HUES6 (cell line): ENCODE data around the gene TEX13A.
"Not testable (repeated sequence)": the region's sequence is repeated elsewhere in the genome, so short reads cannot be mapped to it uniquely, and the experiment has no call there.

Source experiments
- H3K27ac ChIP-seq: 2 replicates; pipeline ENCODE4 v1.7.0; 2013; ENCODE audit warnings: low read depth, mild to moderate bottlenecking, low read length, inconsistent platforms
- H3K27me3 ChIP-seq: 2 replicates; pipeline ENCODE4 v1.6.1; 2013; ENCODE audit warnings: low read length; ENCODE audit not compliant: control insufficient read depth, insufficient read depth
- H3K36me3 ChIP-seq: 2 replicates; pipeline ENCODE4 v1.6.1; 2013; ENCODE audit warnings: low read length; ENCODE audit not compliant: control insufficient read depth, insufficient read depth
- H3K4me1 ChIP-seq: 2 replicates; pipeline ENCODE4 v1.6.1; 2013; ENCODE audit warnings: low read length; ENCODE audit not compliant: control insufficient read depth, insufficient read depth
- H3K4me3 ChIP-seq: 2 replicates; pipeline ENCODE4 v1.5.1; 2013; ENCODE audit warnings: low read depth, low read length
- H3K9ac ChIP-seq: one replicate; pipeline ENCODE4 v1.6.1; 2013; ENCODE audit warnings: mild to moderate bottlenecking, low read length
- H3K9me3 ChIP-seq: 2 replicates; pipeline ENCODE4 v1.6.1; 2013; ENCODE audit warnings: low read depth, low read length; ENCODE audit not compliant: control insufficient read depth, insufficient read depth

The TEX13A gene

GRCh38 chrX:105220636-105221035 lies at the start of gene TEX13A:
TEX13A (minus strand) TSS chrX:105220694; CDS start chrX:105220397, 297 bp downstream.
- Histone ChIP-seq H3K36me3 (no peaks in the 10 kb centered on the region), H3K9ac (no peak within 1 kb of the TSS), H3K4me3 (no peak within 1 kb of the TSS), H3K27me3 (peaks cover 4% of the 10 kb centered on the region; the same call in 1 of the 2 replicates), H3K4me1 (no peaks in the 10 kb centered on the region), H3K9me3 (0 out of 2 replicates have a peak, but pooled peaks cover 4% of the 10 kb centered on the region), H3K27ac (no peak within 1 kb of the TSS)

GRCh38 chrX:105269386-105269785 lies 48.9 kb upstream of the TEX13A start:
- Histone ChIP-seq H3K36me3 (no peaks in the 10 kb centered on the region), H3K9ac (no peak overlapping the region), H3K9me3 (no peaks in the 10 kb centered on the region), H3K4me1 (no peaks in the 10 kb centered on the region), H3K4me3 (no peak overlapping the region), H3K27me3 (no peaks in the 10 kb centered on the region; the same call in 1 of the 2 replicates), H3K27ac (no peak overlapping the region)

- Histone ChIP-seq H3K9me3 (no peaks in the 10 kb centered on the region), H3K4me1 (no peaks in the 10 kb centered on the region), H3K27me3 (no peaks in the 10 kb centered on the region; the same call in 1 of the 2 replicates), H3K27ac (no peak overlapping the region), H3K36me3 (no peaks in the 10 kb centered on the region), H3K9ac (no peak overlapping the region), H3K4me3 (no peak overlapping the region)
These were observed 46.7 kb upstream of the TEX13A start for GRCh38 chrX:105267167-105267566.

- Histone ChIP-seq H3K4me1 (no peaks in the 10 kb centered on the region), H3K27me3 (no peaks in the 10 kb centered on the region; the same call in 1 of the 2 replicates), H3K4me3 (no peak overlapping the region), H3K9me3 (no peaks in the 10 kb centered on the region), H3K36me3 (no peaks in the 10 kb centered on the region), H3K27ac (no peak overlapping the region), H3K9ac (no peak overlapping the region)
These were observed 46.0 kb upstream of the TEX13A start for GRCh38 chrX:105266456-105266855.

GRCh38 chrX:105265093-105265492 lies 44.6 kb upstream of the TEX13A start:
- H3K9ac ChIP-seq: no peak overlapping the region
- H3K4me3 ChIP-seq: no peak overlapping the region
- H3K27ac ChIP-seq: no peak overlapping the region
- H3K36me3 ChIP-seq: no peaks in the 10 kb centered on the region
- no peaks in the 10 kb centered on the region; the same call in 1 of the 2 replicates for H3K27me3 ChIP-seq
- H3K9me3 ChIP-seq: no peaks in the 10 kb centered on the region
- H3K4me1 ChIP-seq: no peaks in the 10 kb centered on the region

- no peak overlapping the region for H3K27ac ChIP-seq
- no peaks in the 10 kb centered on the region; the same call in 1 of the 2 replicates for H3K27me3 ChIP-seq
- H3K9me3 ChIP-seq: no peaks in the 10 kb centered on the region
- no peaks in the 10 kb centered on the region for H3K36me3 ChIP-seq
- H3K4me3 ChIP-seq: no peak overlapping the region
- no peak overlapping the region for H3K9ac ChIP-seq
- H3K4me1 ChIP-seq: no peaks in the 10 kb centered on the region
These were observed 43.3 kb upstream of the TEX13A start for GRCh38 chrX:105263801-105264200.

- no peaks in the 10 kb centered on the region; the same call in 1 of the 2 replicates for H3K27me3 ChIP-seq
- no peaks in the 10 kb centered on the region for H3K36me3 ChIP-seq
- no peak overlapping the region for H3K9ac ChIP-seq
- no peak overlapping the region for H3K27ac ChIP-seq
- no peaks in the 10 kb centered on the region for H3K4me1 ChIP-seq
- H3K9me3 ChIP-seq: no peaks in the 10 kb centered on the region
- H3K4me3 ChIP-seq: no peak overlapping the region
These were observed 42.7 kb upstream of the TEX13A start for GRCh38 chrX:105263171-105263570.

- Histone ChIP-seq H3K27ac (no peak overlapping the region), H3K4me1 (no peaks in the 10 kb centered on the region), H3K9ac (no peak overlapping the region), H3K36me3 (no peaks in the 10 kb centered on the region), H3K4me3 (no peak overlapping the region), H3K9me3 (no peaks in the 10 kb centered on the region), H3K27me3 (no peaks in the 10 kb centered on the region; the same call in 1 of the 2 replicates)
These were observed 40.0 kb upstream of the TEX13A start for GRCh38 chrX:105260291-105261043.

GRCh38 chrX:105241056-105241455 lies 20.6 kb upstream of the TEX13A start:
- no peaks in the 10 kb centered on the region for H3K36me3 ChIP-seq
- H3K27ac ChIP-seq: no peak overlapping the region
- no peaks in the 10 kb centered on the region for H3K4me1 ChIP-seq
- H3K4me3 ChIP-seq: no peak overlapping the region
- no peaks in the 10 kb centered on the region for H3K9me3 ChIP-seq
- no peak overlapping the region for H3K9ac ChIP-seq
- peaks cover 3% of the 10 kb centered on the region; the same call in 1 of the 2 replicates for H3K27me3 ChIP-seq

GRCh38 chrX:105237407-105237806 lies 16.9 kb upstream of the TEX13A start:
- H3K27ac ChIP-seq, H3K36me3 ChIP-seq, H3K9me3 ChIP-seq, H3K4me1 ChIP-seq, H3K4me3 ChIP-seq, H3K9ac ChIP-seq, H3K27me3 ChIP-seq: not testable (repeated sequence)

- Histone ChIP-seq H3K27me3 (peaks cover 3% of the 10 kb centered on the region; the same call in 1 of the 2 replicates), H3K36me3 (no peaks in the 10 kb centered on the region), H3K9me3 (no peaks in the 10 kb centered on the region), H3K4me3 (no peak overlapping the region), H3K4me1 (peaks cover 8% of the 10 kb centered on the region), H3K27ac (no peak overlapping the region), H3K9ac (no peak overlapping the region)
These were observed 8.7 kb upstream of the TEX13A start for GRCh38 chrX:105229146-105229545.
